Measurements from ENCODE around the gene PNPLA2.

- TF ChIP-seq ZNF232 (CRISPR knock-in tag; IDR thresholded peaks at IDR 0.05) (no peak), GABPB1 (CRISPR knock-in tag; IDR thresholded peaks at IDR 0.05) (no peak), ATF1 (CRISPR knock-in tag; IDR thresholded peaks at IDR 0.05) (no peak), NFYB (CRISPR knock-in tag; conservative IDR thresholded peaks at IDR 0.05; ENCODE audit: low read depth) (no peak), NR1H2 (CRISPR knock-in tag; IDR thresholded peaks at IDR 0.05) (no peak), ZNF532 (CRISPR knock-in tag; IDR thresholded peaks at IDR 0.05; ENCODE audit: borderline replicate concordance) (no peak), E2F1 (CRISPR knock-in tag; IDR thresholded peaks at IDR 0.05) (no peak), ATF2 (CRISPR knock-in tag; IDR thresholded peaks at IDR 0.05; ENCODE audit: borderline replicate concordance, low read depth) (no peak), NFATC4 (CRISPR knock-in tag; IDR thresholded peaks at IDR 0.05) (no peak), NR3C1 (CRISPR knock-in tag; conservative IDR thresholded peaks at IDR 0.05; ENCODE audit: low read depth) (no peak), ESRRA (CRISPR knock-in tag; IDR thresholded peaks at IDR 0.05; ENCODE audit: borderline replicate concordance) (no peak), USF1 (CRISPR knock-in tag; IDR thresholded peaks at IDR 0.05) (no peak)
- TF ChIP-seq, protein P1, sequence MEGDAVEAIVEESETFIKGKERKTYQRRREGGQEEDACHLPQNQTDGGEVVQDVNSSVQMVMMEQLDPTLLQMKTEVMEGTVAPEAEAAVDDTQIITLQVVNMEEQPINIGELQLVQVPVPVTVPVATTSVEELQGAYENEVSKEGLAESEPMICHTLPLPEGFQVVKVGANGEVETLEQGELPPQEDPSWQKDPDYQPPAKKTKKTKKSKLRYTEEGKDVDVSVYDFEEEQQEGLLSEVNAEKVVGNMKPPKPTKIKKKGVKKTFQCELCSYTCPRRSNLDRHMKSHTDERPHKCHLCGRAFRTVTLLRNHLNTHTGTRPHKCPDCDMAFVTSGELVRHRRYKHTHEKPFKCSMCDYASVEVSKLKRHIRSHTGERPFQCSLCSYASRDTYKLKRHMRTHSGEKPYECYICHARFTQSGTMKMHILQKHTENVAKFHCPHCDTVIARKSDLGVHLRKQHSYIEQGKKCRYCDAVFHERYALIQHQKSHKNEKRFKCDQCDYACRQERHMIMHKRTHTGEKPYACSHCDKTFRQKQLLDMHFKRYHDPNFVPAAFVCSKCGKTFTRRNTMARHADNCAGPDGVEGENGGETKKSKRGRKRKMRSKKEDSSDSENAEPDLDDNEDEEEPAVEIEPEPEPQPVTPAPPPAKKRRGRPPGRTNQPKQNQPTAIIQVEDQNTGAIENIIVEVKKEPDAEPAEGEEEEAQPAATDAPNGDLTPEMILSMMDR (IDR thresholded peaks at IDR 0.05), result no peak
- TF ChIP-seq, protein P2, sequence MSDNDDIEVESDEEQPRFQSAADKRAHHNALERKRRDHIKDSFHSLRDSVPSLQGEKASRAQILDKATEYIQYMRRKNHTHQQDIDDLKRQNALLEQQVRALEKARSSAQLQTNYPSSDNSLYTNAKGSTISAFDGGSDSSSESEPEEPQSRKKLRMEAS (CRISPR knock-in tag; IDR thresholded peaks at IDR 0.05), result no peak
Observed at GRCh38 chr11:833849-834311, 15.2 kb downstream of the PNPLA2 start.
